GM20431 (cell line): ENCODE results near the gene FAM114A1.

Source experiments
- in situ Hi-C: fragments of 300-500 bp; cut with MseI, MboI; formaldehyde crosslinking; loops from one replicate; pipeline ENCODE4 v1.15.0; 2020; ENCODE audit warnings: low sequenced_read_pairs; ENCODE audit not compliant: unreplicated experiment

FAM114A1 gene

GRCh38 chr4:38867478-38868058 is at the start of gene FAM114A1:
Gene FAM114A1 (plus strand): TSS chr4:38867806. CDS start chr4:38878079, 10,273 bp downstream.
- in situ Hi-C loops = loop anchor here (25.0 kb wide), 1 partner anchor 105 kb away; no protein-coding TSS in a partner anchor

- in situ Hi-C loops = no loop called here
These were observed 49.1 kb upstream of the FAM114A1 start for GRCh38 chr4:38818441-38818976.

GRCh38 chr4:38819569-38819968 is 48.0 kb upstream of the FAM114A1 start:
- in situ Hi-C loops = no loop called here

GRCh38 chr4:38820329-38821061 is 47.1 kb upstream of the FAM114A1 start:
- in situ Hi-C loops = no loop called here

GRCh38 chr4:38821739-38822138 is 45.9 kb upstream of the FAM114A1 start:
- in situ Hi-C loops = no loop called here

- in situ Hi-C loops = no loop called here
These were observed 44.8 kb upstream of the FAM114A1 start for GRCh38 chr4:38822748-38823303.

GRCh38 chr4:38823766-38824165 is 43.8 kb upstream of the FAM114A1 start:
- in situ Hi-C loops = no loop called here

- in situ Hi-C loops = no loop called here
These were observed 38.4 kb upstream of the FAM114A1 start for GRCh38 chr4:38829237-38829636.

- in situ Hi-C loops = no loop called here
These were observed 36.0 kb upstream of the FAM114A1 start for GRCh38 chr4:38831653-38832052.

GRCh38 chr4:38832206-38832605 is 35.4 kb upstream of the FAM114A1 start:
- in situ Hi-C loops = no loop called here

- in situ Hi-C loops = no loop called here
These were observed 34.7 kb upstream of the FAM114A1 start for GRCh38 chr4:38832624-38833528.

- in situ Hi-C loops = no loop called here
These were observed 33.0 kb upstream of the FAM114A1 start for GRCh38 chr4:38834570-38834969.

- in situ Hi-C loops = no loop called here
These were observed 30.3 kb upstream of the FAM114A1 start for GRCh38 chr4:38837334-38837733.

- in situ Hi-C loops = no loop called here
These were observed 29.8 kb upstream of the FAM114A1 start for GRCh38 chr4:38837849-38838248.

GRCh38 chr4:38842994-38843393 is 24.6 kb upstream of the FAM114A1 start:
- in situ Hi-C loops = no loop called here

GRCh38 chr4:38846015-38846414 is 21.6 kb upstream of the FAM114A1 start:
- in situ Hi-C loops = no loop called here

- in situ Hi-C loops = loop anchor here (25.0 kb wide), 1 partner anchor 93 kb away; no protein-coding TSS in a partner anchor
These were observed 12.1 kb upstream of the FAM114A1 start for GRCh38 chr4:38855466-38855865.

GRCh38 chr4:38856046-38856445 is 11.6 kb upstream of the FAM114A1 start:
- in situ Hi-C loops = loop anchor here (25.0 kb wide), 1 partner anchor 94 kb away; no protein-coding TSS in a partner anchor

GRCh38 chr4:38856524-38857337 is 10.9 kb upstream of the FAM114A1 start, which contains the start of gene TLR6:
Gene TLR6 (minus strand): TSS chr4:38856817. CDS start chr4:38829473, 27,344 bp downstream.
- in situ Hi-C loops = loop anchor here (25.0 kb wide), 1 partner anchor 94 kb away; no protein-coding TSS in a partner anchor
